GM12872 (cell line): ENCODE data around the gene FGF2.

Source experiments
- TF ChIP-seq, protein P1 (sequence below): IDR thresholded peaks from 3 replicates; pipeline ENCODE4 v1.5.1; 2011; ENCODE audit warnings: low read depth, mild to moderate bottlenecking, low read length, moderate library complexity; ENCODE audit not compliant: insufficient read depth

Gene FGF2

DNA sequence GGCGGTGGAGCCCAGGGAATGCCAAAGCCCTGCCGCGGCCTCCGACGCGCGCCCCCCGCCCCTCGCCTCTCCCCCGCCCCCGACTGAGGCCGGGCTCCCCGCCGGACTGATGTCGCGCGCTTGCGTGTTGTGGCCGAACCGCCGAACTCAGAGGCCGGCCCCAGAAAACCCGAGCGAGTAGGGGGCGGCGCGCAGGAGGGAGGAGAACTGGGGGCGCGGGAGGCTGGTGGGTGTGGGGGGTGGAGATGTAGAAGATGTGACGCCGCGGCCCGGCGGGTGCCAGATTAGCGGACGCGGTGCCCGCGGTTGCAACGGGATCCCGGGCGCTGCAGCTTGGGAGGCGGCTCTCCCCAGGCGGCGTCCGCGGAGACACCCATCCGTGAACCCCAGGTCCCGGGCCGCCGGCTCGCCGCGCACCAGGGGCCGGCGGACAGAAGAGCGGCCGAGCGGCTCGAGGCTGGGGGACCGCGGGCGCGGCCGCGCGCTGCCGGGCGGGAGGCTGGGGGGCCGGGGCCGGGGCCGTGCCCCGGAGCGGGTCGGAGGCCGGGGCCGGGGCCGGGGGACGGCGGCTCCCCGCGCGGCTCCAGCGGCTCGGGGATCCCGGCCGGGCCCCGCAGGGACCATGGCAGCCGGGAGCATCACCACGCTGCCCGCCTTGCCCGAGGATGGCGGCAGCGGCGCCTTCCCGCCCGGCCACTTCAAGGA is at the start of gene FGF2:
Gene FGF2 (plus strand): TSS at position 279 of the 705 bp plus-strand sequence. CDS start 344 bp downstream, at position 623.
- TF ChIP-seq, protein P1, sequence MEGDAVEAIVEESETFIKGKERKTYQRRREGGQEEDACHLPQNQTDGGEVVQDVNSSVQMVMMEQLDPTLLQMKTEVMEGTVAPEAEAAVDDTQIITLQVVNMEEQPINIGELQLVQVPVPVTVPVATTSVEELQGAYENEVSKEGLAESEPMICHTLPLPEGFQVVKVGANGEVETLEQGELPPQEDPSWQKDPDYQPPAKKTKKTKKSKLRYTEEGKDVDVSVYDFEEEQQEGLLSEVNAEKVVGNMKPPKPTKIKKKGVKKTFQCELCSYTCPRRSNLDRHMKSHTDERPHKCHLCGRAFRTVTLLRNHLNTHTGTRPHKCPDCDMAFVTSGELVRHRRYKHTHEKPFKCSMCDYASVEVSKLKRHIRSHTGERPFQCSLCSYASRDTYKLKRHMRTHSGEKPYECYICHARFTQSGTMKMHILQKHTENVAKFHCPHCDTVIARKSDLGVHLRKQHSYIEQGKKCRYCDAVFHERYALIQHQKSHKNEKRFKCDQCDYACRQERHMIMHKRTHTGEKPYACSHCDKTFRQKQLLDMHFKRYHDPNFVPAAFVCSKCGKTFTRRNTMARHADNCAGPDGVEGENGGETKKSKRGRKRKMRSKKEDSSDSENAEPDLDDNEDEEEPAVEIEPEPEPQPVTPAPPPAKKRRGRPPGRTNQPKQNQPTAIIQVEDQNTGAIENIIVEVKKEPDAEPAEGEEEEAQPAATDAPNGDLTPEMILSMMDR, result no peak

DNA sequence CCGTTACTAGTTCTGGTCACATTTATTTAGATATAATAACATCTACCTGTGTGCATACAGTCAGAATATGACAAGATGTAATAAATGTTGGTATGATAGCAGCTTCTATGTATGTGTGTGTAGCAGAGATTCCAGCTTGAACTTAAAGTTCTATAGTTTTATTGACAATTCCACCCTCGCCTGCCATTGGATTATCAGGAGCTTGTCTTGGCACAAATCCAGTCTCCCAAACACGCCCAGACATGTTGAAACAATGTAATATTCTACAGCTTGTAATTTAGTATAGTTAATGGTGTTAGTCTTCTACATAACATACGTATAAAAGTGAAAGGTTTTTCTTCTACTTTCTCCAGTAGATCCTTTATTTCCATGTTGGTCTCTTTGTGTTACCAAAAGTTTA is 49.7 kb upstream of the FGF2 start:
- TF ChIP-seq, protein P1, result no peak

GRCh38 chr4:122777846-122778673 is 48.6 kb upstream of the FGF2 start:
- TF ChIP-seq, protein P1, result no peak

DNA sequence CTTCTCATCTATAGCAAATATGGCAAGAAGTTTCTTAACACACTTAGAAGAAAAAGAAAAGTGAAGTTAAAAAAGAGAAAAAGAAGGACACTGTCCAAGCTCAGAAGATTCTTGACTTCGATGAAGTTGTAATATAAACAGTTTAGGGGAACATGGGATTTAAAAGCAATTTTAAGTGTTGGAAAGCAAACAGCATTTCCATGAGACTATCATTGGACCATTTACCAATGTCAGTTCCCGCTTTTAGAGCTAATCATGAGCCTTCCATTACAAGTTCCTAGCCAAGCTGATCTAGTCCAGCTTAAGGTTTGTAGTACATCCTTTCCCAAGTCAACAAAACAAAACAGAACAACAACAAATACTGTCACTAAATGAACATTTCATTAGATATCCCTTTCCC is 45.1 kb upstream of the FGF2 start:
- TF ChIP-seq, protein P1, result no peak

DNA sequence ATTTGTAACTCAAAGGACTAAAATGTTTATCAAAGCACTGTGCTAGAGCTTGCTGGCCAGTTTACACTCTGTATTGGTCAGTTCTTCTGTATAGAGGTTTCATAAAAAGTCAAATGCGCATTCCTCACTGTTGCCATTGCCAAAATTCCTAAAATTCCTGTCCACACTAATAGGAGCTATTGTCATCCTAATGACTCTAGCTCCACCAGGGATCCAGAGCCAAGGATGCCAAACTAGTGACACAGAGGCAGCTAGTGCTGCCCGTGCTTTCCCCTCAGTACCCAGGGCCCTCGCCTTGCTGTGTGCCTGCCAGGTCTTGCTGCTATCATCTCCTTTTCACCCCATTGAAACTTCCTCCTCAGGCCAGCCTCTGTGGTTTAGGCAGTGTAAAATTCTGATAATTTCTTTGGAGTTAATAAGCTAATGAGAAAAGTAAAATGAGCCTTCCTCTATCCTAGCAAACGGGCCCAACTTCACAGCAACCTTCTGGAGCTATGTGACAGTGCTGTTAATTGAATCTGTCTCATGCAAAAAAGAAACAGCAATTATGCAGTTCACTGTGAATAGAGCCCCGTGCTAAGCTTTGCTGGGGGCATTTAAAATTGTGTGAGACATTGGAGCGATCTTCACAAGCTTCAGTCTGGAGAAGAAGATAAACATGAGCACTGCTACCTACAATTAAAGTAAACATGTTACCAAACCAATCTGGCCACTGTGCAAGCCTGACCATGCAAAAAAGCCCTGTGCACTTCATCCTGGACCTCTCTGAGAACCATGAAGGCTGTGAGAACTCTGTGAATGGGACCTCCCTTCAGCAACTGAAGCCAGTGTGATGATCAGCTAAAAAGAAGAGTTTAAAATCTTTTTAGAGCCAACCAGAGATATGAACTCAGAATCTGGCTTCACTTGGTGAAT is 43.1 kb upstream of the FGF2 start:
- TF ChIP-seq, protein P1, result no peak

DNA sequence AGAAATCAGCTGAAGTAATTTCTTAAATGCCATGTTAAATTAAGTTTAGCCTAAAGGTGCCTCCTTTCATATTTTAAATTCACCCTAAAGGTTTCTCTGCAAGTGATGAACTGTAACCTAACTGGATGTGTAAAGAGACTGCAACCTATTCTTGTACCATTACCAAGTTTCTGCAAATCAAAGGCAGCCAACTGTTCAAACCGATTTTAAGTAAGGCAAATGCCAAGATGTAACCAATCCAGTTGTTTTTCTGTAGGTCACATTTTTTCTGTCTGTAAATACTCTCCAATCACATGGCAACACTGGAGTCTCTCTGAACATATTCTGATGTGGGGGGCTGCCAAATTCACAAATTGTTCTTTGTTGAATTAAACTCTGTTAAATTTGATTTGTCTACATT is 42.4 kb upstream of the FGF2 start:
- TF ChIP-seq, protein P1, result no peak

GRCh38 chr4:122785099-122785498 is 41.5 kb upstream of the FGF2 start:
- TF ChIP-seq, protein P1, result no peak
